HG03565 (cell line): Measurements from ENCODE around the gene TMEM245.
A peak's percentile ranks its signal among the peaks of the same experiment; 100 is the strongest.

Source experiments
- ATAC-seq: cut with Tn5 transposase; IDR thresholded peaks from one replicate; pipeline ENCODE4 v1.9.1; 2021; ENCODE audit warnings: mild to moderate bottlenecking, moderate library complexity; ENCODE audit not compliant: unreplicated experiment

Gene TMEM245

DNA sequence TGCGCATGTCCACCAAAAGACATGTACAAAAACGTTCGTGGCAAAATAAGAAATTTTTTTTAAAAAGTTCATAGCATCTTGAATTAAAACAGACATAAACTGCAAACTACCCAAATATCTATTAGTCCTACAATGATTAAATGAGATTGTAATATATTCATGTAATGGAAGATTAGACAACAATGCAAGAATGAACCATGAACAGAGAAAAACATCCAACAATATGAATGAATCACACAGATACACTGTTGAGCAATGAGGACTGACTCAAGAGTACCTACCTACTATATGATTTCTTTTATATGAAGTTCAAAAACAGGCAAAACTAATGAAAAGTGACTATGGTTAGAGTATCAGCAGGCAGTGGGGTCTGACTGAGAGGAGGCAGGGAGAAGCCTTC, 88.5 kb downstream of the TMEM245 start:
- ATAC-seq, result no peak

DNA sequence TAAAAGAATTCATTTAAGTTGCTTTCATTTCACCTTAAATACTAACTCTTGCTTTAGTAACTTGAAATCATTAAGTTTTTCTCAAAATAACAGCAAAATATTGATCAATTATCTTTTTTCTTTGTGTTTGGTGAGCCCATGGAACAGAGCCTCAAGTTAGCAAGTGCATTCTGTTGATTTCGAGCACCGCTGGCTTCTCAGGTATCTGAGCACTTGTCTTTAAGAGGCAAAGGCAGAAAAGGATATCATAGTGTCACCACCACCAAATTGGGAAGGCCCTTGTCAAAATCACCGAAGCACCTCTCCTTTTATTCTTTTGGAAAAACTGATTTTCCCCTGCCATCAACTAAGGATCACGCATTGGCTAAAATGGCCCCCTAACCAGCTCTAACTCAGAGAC, 89.3 kb downstream of the TMEM245 start:
- ATAC-seq, result no peak

DNA sequence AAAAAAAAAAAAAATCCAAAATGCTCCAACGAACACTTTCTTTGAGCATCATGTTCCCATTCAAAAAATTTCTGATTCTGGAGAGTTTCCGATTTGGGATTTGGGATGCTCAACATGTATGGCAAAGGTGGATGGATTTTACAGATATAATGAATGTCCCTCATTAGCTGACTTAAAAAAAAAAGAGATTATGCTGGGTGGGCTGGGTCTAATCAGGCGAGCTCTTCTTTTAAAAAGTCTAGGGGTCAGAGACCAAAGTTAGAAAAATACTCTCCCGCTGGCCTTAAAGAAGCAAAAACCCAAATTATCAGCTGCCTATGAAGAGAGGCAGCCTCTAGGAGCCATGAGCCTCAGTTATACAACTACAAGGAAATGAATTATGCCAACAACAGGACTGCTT, 91.3 kb downstream of the TMEM245 start:
- ATAC-seq, result no peak

DNA sequence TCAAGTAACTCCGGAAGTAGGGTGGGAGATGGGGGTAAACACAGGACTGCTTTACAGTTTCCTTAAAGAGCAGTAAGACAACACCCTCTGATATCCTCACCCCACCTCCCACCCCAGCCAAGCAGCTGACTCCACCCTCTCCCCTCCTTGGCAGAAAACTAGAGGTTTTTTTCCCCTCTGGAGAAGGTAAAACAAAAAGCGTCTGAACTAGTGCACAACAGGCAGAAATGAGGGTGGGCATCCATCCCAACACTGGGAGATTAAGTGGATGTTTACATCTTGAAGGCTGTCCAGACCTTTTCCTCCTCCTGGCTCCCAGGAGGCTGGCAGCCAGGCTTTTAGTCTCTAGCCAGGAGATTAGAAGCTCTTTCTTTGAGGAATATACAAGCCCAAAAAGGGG, 92.6 kb downstream of the TMEM245 start:
- ATAC-seq, result no peak

DNA sequence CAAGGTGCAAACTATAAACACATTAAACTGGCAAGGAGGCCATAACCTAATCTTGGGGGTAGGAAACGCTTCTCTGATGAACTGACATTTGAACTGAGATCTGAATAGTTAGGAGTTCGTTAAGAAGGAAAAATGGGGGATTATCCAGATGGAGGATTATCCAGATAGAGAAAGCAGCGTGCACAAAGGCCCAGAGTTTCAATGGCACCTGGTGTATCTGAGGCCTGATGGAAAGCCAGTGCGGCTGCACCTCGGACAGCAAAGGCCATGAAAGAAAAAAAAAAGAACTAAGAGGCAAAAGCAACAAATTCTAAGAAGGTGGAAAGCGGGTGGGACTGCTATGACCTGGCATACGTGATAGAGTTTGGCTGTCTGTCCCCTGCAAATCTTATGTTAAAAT, 93.4 kb downstream of the TMEM245 start:
- ATAC-seq, result no peak

DNA sequence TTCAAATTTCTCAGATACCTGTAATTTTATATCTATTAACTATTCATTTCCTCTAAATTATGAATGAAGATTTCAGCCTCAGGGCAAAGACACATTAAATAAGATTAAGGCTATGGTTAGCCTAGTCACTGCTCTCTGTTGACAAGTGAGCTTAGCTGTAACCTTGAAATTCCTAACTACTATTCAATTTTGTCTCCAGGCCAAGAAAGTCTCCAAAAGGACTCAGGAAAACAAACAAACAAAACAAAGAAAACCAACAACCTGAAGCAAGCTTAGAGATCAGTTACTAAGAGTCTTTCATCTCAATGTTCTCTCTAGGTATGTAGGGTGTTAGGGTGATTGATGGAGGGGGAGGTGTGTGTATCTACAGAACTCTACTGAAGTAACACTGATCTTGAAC, 96.9 kb downstream of the TMEM245 start:
- no peak for ATAC-seq

DNA sequence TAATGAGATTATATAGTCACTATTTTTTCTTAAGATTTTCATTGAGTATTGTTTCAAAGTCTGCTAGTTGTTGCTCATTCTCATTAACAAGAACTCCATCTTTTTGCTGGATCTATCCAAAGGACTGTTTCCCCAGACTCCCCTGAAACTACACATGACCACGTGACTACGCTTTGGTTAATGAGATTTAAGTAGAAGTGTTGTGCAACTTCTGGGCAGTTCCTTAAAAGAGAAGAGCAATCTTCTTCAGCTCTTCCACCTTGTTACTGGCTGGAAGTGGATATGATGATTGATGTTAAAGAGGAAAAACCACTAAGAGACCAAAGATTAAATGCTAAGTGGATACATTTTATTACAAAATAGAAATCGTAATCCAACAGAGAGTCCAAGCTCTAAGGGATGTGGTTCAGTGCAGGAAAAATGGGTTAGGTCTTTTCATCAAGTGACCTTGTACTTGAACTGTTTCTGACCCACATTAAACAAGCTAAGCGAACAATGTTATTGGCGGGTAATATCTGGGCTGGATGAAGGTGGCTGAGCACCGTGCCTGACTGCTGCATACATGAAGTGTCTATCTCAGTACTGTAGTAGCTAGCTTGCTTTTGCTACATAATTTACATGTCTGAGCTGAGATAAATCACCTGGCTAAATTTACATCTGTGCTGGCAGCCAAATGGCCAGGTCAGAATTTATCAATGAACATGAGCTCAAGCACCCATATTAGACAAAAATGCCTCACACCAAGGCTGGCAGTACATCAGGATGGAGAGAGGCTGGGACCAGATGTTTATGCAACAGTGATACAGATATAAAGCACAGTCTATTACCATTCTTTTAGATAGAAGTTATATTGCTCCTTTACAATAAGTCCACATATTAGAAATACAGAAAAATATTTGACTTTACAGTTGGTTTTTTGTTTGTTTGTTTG, 98.9 kb downstream of the TMEM245 start:
- ATAC-seq, result no peak

DNA sequence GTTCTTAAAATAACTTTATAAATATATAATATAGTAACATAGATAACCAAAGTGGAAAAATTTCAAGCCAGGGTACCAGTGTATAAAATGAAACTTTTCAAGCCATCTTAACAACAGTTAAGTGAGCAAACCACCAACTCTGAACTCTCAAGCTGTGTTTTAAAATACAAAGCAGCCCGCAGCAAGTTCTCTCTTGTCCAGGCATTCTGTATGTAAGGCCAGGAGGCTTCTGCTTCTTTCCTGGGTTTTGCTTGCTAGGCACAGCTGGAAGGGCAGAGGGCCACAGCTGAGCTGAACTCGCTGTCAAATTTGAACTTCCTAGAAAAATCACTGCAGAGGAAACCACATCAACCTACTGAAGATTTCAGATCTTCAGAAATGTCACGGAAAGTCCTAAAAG, 99.6 kb downstream of the TMEM245 start:
- ATAC-seq, result no peak

DNA sequence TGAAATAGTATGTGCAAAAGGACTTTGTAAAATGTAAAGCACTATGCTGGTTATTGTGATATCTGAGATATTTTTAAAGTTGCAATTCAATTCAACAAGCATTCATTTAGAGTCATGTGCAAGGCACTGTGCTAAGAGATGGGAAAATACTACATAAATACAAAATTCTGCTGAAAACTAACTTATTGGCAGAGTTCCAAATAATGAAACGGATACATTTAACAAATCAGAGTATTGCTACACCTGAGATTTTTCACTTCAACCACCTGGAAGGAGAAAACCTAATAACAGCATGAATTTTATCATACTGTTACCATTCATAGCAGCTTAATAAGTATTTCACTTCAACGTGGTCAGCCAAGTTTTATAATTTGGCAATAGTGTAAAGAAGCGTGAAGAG, 100.3 kb downstream of the TMEM245 start:
- no peak for ATAC-seq

DNA sequence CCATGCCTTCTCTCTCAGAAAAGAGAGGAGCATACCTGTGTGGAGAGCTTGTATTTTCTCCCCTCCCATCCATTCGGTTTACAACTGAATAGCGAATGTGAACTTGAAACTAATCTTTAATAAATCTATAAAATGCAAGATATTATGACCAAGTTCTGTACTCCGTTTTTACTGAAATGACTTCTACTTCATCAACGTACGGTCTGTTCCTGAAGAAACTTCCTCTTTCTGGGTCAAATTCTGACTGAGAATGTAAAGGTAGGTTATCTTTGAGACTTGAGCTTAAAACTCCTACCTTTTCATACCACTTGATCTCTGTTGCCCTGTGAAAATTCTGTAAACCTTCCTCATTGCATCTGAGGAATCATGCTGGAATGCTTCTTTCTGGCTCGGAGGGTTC, 102.3 kb downstream of the TMEM245 start:
- ATAC-seq, result peak; percentile 51

DNA sequence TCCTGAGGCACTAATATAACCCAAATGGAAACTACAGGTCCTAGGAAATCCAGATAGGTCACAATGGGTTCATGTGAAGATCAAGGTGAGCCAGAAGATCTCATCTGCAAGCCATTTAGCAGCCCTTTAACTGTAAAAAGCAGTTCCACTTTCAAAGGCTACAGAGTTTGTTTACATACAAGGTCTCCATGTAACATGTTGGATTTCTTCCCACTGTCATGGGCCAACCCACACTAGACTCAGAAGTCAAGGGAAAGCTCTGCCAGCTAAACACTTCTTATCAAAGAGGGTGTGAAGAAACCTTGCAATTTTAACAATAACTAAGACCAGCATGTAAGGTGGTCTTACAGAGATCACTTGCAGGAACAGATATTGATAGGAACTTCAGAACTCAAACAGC, 102.7 kb downstream of the TMEM245 start:
- no peak for ATAC-seq

DNA sequence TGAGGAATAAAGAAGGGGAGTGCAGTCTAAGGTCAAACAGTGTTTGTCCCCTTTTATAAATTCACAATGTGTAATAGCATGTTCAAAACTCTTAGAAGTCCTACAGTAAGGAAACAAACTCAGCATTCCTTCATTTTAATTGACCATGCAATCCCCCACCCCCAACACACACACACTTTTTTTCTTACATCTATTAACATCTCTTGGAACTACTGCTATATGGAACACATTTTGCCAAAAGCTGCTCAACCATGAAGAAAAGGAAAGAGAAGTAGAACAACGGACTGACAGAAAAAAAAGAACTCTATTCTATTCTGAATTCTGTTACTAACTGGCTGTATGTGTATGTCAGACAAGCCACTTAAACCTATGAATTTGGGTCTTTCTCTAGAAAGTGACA, 103.6 kb downstream of the TMEM245 start:
- ATAC-seq, result no peak

DNA sequence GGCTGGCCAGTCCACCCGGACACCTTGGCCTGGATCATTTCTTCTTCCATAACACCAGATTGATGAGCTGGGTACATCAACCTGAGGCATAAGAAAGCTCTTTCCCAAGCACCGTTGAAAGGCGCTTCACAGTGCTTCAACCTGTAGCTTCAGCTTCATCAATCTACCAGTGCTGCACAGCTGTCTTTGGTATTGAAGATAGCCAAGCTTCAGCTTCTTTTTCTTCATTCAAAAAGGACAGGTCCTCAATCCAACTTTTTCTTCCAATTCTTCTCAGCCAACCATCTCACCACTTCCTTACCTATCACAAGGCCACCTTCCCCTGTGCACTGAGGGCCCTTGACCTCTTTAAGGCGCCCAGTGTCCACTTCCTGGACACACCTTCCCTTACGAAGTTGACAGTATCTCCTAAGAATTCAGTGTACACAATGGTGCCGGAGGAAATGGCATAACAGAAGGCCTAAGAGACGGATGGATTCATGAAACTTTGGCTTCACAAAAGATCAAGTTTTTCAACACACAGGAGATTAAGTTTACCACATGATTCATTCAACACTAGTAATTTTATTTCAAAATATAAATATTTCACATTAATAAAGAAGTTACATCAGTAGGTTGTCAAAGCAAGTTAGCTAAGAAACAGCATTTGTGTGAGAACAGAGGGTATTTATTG, 105.0 kb downstream of the TMEM245 start:
- ATAC-seq, result no peak

DNA sequence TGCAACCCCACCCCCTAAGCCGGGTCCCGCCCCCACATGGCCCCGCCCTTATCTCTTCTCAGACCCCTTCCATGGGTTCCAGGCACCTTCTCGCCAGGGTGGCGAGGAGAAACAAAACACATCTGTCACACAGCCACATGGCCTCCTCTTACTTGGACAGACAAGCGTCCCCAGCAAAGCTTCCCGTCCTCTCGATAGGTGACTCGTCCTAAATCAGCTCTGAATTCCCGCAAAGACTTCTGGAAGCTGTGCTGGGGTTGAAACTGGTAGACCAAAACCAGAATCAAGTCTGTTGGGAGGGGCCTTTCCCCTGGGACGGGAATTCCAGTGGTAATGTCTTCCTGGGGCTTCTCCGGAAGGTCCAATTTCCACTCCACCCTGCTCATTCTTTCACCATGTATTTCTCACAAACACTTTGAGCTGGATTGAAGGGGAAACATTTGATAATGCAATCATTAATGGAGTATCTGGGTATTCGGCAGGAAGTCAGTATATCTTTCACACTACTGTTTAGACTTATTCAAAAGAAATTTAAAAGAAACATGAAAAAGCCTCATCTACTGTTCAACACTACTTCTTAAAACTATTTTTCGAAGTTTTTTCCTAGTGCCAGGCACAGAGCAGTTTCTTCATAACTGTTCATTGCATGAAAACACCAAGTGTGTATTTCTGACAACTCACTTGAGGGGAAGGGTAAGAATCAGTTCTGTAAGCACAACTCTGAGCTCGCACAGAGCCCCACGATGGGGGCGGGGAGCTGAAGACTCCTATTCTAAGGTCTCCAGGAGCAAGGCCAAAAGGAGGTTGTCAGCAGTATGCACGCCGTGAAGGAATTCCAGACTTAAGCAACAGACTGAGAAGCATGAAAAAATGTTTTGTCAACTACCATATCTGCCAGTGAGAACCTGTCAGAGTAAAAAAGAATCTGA, 105.8 kb downstream of the TMEM245 start:
- ATAC-seq, result no peak

DNA sequence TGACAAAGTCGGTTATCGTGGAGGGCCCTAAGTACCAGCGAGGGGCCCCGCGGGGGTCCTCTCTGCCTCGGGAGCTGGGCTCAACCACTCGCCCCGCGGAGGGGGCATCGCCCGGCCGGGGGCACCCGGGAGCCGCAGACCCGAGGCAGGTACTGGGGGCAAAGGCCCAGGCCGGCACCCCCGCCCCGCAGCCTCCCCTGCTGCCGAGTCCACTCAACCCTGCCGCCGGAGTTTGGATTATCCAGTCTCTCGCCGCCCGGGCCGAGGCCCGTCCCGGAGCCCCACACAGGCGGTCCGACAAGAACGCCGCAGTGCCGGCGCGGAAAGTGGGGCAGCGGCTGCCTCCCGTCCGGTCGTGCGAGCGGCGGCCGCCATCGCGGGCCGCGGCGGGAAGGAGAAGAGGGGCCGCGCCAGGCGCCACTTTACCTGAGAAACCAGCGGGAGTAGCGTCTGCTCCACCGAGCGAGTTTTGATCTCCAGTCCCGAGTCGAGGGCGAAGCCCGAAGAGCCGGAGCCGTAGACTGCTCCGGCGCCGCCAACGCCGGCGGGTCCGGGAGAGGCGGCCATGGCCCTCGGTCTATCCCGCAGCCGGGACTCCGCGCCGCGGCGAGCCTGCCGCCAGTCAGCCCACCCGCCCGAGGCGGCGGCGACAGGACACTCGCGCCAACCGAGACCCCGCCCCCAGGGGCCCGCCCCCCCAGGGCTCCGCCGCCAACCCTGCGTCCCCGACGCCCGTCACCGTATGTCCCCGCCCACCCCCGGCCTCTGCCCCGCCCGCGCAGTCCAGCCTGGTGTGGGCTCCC, 106.7 kb downstream of the TMEM245 start, which contains the start of gene CTNNAL1:
TSS of gene CTNNAL1 (minus strand) at position 624 of the 803 bp plus-strand sequence. CDS start at position 567, 57 bp downstream.
- peak; percentile 47 for ATAC-seq

DNA sequence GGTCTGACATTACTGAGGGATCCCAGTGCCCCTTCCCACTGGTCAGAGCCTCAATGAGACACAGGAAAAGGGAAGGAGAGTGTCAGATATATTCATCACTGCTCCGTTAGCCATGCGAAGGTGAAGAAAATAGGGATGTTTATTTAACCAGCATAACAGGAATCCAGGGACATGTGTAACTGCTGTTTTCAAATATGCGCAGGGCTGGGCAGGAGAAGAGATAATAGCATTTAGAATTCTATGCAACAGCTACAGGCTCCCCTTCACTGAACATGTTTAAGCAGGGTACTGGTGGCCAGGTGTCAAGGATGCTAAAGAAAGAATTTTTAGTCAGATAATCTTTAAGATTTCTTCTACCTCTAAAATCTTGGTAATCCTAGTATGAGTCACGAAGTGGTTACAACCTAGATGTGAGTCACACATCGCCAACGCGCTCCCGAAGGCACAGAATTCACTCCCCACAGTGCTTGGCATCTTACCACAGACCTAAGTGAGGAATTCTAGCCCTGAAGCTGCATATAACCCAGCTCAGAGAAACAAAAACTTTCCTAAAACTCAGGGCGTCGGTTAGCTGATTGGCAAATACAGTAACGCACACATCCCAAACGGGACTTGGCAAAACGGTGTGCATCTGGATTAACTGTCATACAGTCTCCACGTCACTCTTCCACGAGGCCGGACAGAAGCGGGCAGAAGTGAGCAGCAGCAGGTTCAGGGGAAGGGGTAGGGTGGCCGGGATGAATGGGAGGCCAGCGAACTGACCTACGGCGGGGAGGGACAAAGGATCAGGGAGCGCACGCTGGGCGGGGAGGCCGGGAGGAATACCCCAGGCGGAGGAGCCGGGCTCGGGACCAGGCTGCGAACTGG, 107.5 kb downstream of the TMEM245 start:
- ATAC-seq, result peak; percentile 27

DNA sequence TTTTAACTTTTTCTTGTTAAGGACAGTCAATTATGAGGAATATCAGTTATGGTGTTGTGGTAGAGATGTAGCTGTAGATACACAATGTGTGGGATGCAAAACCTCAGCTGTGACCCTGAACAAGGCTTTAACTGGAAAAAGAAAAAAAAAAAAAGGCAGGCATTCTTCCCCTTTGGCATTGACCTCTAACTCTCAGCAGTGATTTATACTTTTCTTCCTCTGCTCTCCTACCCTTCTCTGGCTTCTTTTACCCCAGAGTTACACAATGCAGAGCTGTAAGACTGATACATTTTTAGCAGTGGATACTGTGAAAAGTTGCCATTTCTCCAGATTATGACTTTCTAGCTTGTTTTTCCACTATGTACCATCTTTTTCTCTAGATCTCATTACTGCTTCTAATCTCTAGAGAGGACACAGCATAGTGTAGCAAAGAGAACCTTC, 108.5 kb downstream of the TMEM245 start:
- no peak for ATAC-seq

DNA sequence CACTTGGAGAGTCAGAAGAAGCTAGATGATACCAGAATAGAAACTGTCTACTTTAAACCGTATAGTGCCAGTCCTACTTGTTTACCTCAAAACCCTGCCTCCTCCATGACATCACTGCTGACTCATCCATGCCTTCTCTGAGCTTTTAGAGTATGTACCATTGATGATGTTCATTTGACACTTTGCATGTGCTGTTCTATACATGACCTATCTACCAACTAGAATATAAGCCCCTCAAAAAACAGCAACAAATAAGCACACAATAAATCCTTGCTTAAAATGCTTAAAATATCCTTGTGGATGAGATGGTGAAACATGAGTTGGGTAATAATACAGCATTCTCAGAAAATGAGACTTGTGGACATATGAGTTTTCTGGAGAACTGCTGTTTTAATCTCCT, 109.0 kb downstream of the TMEM245 start:
- peak; percentile 36 for ATAC-seq

DNA sequence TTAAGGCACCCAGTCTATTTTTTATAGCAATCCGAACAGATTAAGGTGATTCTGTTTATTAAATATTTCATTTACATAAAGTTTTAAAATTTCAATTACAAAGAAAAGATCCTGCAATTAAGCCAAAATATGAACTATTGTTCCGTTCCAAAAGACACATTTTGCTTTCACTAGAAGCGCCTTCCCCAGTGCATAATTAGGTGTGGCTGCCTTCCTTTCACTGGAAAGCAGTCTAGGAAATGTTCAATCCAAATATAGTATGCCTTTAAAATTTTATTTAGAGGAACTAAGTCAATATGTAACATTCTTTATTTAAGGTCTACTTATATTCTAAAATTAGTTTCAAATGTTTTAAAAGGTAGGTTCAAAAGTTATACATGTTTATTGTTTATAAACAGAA, 114.1 kb downstream of the TMEM245 start:
- ATAC-seq, result no peak
